NCI-H1436 treated with DMSO at 0.1 percent for 48 hours (cell line): ENCODE data around the gene WWC2.
"Not testable (repeated sequence)": the region's sequence is repeated elsewhere in the genome, so short reads cannot be mapped to it uniquely, and the experiment has no call there.

Experiments
- DNase-seq: peaks from one replicate; lab custom pipeline; 2025; lab: John Stamatoyannopoulos, UW

Gene WWC2

GRCh38 chr4:183299464-183299863, 200.4 kb downstream of the WWC2 start:
- no peak for DNase-seq

GRCh38 chr4:183300070-183300469, 201.0 kb downstream of the WWC2 start:
- DNase-seq = no peak

DNA sequence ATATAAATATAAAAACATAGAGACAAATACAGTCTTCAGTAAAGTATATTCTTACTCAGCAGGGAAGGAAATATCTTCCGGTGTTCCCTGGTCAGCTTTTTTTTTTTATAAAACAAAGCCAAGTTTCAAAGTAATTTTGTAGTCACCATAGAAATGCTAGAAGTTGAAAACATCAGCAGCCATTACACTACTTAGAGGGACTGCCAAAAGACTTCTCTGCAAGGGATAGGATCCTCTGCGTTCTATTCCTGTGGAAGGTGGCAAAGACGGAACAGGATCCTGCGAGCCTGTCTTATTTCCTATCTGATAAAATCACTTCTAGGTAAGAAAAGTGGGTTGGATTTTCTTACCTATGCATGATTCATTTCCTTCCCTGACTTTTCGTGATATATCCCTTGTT, 201.6 kb downstream of the WWC2 start:
- DNase-seq = no peak

GRCh38 chr4:183303301-183303700, 204.2 kb downstream of the WWC2 start:
- DNase-seq = no peak

DNA sequence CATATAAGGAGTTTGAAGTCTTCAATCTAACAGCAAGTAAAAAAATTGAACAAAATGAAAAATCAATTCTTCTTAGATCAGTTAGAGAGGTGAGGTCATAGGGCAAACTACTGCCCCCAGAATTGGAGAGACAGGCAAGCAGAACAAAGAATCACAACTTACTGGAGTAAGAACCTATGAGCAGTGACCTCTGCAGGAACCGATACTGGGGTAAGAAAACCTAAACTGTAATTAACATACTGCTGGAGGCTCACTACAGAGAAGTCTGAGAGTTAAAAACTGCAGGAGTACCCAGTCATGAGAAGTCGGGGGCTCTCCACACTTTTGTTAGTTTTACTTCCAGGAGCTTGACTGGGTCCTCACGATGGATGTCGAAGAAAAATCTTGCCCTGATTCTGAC, 205.0 kb downstream of the WWC2 start:
- no peak for DNase-seq

DNA sequence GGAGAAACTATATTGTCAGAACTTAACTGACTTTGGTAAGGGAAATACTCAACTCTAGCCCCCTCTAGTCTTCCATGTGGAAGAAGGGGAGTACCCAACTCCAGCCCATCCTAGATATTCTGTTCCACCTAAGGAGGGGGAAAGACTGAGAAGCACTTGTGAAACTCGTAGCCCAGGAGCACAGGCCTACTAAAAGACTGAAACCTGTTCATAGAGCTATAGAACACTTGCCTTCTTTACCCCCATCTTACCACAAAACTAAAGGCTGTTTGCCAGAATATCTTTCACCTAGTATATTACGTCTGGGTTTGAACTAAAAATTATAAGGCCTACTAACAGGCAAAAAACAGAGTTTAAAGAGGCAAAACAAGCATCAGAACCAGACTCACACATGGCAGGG, 205.5 kb downstream of the WWC2 start:
- DNase-seq = no peak

- DNase-seq = peak; percentile 28
Measured at GRCh38 chr4:183306811-183307210, 207.8 kb downstream of the WWC2 start.

DNA sequence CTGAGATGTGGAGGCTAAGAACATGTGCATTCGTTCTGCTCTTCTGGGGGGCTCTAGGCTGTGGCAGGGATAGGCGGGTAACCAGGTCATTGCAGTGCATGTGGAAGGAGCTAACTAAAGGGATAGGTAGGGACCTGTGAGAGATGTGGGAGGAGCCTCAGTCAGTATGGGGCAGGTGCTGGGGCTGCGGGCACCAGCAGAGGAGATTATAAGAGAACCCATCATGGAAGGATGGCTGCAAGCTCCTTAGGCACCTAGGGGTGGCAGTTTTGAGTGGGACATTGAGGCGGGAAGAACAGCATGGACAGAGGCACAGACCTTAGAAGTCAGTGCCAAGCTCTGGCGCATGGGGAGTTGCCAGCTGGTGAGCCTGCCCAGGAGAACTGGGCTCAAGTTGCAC, 213.8 kb downstream of the WWC2 start:
- no peak for DNase-seq

- no peak for DNase-seq
Measured at GRCh38 chr4:183314336-183314735, 215.3 kb downstream of the WWC2 start.

GRCh38 chr4:183314806-183315205, 215.7 kb downstream of the WWC2 start:
- no peak for DNase-seq

DNA sequence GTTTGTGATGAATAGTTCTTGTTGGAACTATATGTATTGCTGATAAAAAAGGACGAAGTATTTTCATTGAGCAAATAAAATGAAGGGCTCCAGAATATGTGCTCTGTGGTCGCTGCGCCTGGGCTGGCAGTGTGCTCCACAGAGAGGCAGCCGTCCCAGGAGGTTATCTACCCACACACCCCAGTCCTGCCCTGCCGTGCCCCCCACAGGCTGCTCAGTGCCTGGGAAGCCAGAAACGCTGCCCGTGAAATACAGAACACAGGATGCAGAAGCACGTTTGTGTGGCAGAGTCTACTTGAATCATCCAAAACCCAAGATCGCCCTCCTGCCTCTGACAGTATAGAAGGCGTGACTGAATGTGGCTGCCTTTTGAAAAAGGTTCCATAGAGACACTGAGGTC, 219.6 kb downstream of the WWC2 start:
- no peak for DNase-seq

- no peak for DNase-seq
Measured at GRCh38 chr4:183320211-183321059, 221.4 kb downstream of the WWC2 start, which contains the start of gene CLDN22. TSS of gene CLDN22 (minus strand) at chr4:183320276. CDS start at chr4:183320218, 58 bp downstream.

DNA sequence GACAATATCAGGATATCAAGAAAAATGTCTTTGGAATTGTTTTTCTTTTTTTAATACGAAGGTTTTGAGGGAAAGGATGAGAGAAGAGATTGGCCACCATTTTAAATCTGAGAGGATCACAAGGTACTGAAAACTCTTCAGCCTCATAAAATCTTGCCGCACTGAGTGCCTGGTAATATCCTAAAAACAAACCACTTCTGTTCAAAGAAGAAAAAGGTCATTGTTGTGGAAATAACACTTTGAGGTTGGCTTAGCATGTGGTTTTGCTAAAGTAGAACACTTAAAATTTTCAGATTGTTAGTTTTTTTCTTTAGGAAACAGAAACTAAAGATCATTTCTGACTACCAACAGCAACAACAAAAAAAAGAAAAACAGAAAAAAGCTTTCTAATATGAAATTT, 222.0 kb downstream of the WWC2 start:
- DNase-seq = no peak

GRCh38 chr4:183321516-183321915, 222.5 kb downstream of the WWC2 start:
- DNase-seq = no peak

DNA sequence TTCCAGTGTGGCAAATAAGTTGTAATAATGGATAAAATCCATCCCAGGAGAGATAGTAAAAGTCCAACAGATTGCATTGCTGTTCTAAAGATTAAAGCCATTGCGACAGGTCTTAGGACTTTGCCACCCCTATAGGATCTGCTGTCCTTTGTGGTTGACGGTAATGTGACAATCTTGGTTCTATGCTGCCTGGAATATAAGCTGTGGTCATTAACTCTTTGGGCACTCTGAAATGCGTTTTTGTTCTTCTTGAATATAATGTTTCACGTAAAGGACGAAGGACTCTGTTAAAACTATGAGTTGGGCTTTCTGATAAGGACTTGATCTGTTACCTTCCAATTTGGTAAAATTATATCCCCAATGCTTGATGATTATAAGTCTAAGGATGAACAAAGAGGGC, 223.3 kb downstream of the WWC2 start, which contains the start of gene CLDN24:
CLDN24 (minus strand) TSS at position 101 of the 400 bp plus-strand sequence; CDS start at position 101, 0 bp downstream.
- no peak for DNase-seq

- no peak for DNase-seq
Measured at GRCh38 chr4:183323295-183323694, 224.2 kb downstream of the WWC2 start.

- DNase-seq = not testable (repeated sequence)
Measured at GRCh38 chr4:183324056-183324455, 225.0 kb downstream of the WWC2 start.

DNA sequence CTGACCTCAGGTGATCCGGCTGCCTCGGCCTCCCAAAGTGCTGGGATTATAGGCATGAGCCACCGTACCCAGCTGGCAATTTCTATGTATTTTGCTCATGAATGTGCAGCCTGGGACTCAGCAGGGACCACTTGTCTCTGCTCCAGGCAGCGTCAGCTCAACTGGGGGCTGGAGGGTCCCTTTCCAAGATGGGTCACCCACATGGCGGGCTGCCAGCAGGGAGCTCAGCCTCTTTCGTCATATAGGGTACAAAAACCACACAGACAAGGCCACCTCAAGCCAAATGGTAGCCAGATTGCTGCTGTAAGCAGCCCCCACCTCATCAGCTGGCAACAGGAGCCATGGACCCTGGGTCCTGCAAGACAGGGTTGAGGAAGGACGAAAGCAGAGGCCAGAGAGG, 225.6 kb downstream of the WWC2 start:
- no peak for DNase-seq

DNA sequence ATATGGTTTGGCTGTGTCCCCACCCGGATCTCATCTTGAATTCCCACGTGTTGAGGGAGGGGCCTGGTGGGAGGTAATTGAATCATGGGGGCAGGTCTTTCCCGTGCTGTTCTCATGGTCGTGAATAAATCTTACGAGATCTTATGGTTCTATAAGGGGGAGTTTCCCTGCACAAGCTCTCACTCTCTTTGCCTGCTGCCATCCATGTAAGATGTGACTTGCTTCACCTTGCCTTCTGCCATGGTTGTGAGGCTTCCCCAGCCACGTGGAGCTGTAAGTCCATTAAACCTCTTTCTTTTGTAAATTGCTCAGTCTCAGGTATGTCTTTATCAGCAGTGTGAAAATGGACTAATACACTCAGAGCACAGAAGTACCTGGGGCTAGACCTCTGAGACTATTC, 227.3 kb downstream of the WWC2 start:
- not testable (repeated sequence) for DNase-seq

- DNase-seq = no peak
Measured at GRCh38 chr4:183326853-183327252, 227.8 kb downstream of the WWC2 start.

DNA sequence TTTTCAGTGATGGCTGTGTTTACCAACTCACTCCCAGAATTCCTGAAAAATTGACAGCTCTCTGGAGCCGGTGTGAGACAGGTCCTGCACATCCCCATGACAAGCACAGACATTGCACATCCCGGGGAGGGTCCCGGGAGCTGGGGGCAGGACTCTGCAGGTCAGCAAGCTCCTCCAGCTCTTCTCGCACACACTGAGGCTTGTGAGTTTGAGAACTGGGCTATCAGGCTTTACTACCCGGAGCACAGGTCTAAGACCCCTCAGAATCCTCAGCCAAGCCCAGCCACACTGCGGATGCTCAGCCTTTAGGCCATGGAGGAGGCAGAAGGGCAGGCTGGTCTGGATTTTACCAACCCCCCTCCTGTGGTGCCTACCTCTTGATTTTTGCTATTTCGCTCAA, 228.8 kb downstream of the WWC2 start:
- no peak for DNase-seq

GRCh38 chr4:183328832-183329231, 229.8 kb downstream of the WWC2 start:
- no peak for DNase-seq

- no peak for DNase-seq
Measured at GRCh38 chr4:183329244-183329643, 230.2 kb downstream of the WWC2 start.
